NOMO-1 treated with dmso at 0.1 percent for 144 hours (cell line): ENCODE measurements around the gene LHFPL2.
"Not testable (repeated sequence)": the region's sequence is repeated elsewhere in the genome, so short reads cannot be mapped to it uniquely, and the experiment has no call there.

Experiments
- DNase-seq: peaks from one replicate; lab custom pipeline; 2025; ENCODE audit not compliant: unreplicated experiment; lab: John Stamatoyannopoulos, UW

LHFPL2 gene, protein sequence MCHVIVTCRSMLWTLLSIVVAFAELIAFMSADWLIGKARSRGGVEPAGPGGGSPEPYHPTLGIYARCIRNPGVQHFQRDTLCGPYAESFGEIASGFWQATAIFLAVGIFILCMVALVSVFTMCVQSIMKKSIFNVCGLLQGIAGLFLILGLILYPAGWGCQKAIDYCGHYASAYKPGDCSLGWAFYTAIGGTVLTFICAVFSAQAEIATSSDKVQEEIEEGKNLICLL

DNA sequence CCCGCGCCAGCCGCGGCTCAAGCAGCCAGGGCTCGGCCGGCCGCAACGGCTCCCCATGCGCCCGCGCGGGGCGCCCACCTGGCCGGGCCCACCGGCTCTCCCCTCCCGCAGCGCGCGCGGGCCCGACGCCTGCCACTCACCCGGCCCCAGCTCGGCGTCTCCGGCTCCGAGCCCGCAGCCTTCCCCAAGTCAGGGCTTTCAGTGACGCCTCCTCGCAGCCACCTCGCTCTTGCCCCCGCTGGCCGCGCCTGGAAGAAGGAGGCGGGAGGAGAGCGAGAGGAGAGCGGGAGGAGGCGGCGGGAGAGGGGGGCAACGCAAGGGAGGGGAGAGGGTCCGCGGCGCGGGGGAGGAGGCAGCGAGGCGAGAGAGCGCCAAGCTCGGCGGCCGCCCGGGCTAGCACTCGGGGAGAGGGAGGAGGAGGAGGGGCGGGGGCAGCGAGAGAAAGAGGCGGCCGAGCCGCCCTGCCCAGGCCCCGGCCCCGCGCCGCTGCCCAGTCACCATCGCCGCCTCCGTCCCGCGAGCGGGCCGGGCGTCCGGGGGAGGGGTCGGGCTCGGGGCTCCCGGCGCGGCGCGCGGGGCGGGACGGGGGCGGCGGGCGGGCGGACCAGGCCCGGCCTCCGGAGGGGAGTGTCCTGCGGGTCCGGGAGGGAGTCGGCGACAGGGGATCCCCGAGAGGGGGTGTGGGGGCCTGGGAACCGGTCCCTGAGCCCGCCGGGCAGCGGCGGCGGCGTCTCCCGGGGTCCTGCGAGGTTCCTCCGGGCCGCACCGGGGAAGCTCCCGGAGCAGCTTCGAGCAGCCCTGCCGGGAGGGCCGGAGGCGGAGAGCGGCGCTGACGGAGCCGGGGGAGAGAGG lies at the start of gene LHFPL2:
LHFPL2 (minus strand) TSS at position 414 of the 852 bp plus-strand sequence. CDS start 138,559 bp downstream, outside the sequence.
- peak; percentile 7 for DNase-seq

DNA sequence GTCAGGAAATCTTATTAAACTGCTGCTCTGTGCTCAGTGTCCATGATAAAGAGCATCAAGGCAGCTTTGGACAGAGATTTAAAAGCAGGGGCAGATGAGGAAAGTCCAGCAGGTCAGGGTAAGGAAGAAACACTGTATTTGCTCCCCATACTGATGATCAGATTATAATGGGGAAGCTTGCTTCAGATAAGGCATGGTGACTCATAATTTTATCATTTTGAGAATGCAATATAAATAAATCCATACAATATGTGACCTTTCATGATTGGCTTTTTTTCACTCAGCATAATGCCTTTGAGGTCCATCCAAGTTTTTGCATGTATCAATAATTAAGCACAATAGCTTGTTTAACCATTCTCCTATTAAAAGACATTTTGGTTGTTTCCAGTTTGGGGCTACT lies 48.1 kb upstream of the LHFPL2 start:
- no peak for DNase-seq

DNA sequence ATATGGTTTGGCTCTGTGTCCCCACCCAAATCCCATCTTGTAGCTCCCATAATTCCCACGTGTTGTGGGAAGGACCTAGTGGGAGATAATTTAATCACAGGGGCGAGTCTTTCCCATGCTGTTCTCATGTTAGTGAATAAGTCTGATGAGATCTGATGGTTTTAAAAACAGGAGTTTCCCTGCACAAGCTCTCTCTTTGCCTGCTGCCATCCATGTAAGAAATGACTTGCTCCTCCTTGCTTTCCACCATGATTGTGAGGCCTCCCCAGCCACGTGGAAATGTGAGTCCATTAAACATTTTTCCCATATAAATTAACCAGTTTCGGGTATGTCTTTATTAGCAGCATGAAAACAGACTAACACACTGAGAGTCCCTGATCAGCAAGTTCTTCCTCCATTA lies 47.5 kb upstream of the LHFPL2 start:
- not testable (repeated sequence) for DNase-seq

DNA sequence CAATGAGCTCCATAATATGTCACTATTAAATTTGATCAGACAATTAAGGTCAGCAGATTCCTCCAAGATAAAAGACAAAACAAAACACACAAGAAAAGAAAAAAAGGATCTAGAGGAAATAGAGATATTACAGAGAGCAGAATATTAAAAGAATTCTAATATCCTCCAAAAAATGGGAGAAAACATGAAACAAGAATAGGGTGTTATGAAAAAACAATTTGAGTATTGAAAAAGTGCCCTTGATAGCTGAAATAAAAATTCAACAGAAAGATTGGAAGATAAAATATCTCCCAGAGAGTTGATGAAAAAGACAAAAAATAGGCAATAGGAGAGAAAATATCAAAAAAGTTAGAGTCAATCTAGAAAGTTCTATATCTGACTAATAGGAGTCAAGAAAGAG lies 44.8 kb upstream of the LHFPL2 start:
- DNase-seq, result no peak

DNA sequence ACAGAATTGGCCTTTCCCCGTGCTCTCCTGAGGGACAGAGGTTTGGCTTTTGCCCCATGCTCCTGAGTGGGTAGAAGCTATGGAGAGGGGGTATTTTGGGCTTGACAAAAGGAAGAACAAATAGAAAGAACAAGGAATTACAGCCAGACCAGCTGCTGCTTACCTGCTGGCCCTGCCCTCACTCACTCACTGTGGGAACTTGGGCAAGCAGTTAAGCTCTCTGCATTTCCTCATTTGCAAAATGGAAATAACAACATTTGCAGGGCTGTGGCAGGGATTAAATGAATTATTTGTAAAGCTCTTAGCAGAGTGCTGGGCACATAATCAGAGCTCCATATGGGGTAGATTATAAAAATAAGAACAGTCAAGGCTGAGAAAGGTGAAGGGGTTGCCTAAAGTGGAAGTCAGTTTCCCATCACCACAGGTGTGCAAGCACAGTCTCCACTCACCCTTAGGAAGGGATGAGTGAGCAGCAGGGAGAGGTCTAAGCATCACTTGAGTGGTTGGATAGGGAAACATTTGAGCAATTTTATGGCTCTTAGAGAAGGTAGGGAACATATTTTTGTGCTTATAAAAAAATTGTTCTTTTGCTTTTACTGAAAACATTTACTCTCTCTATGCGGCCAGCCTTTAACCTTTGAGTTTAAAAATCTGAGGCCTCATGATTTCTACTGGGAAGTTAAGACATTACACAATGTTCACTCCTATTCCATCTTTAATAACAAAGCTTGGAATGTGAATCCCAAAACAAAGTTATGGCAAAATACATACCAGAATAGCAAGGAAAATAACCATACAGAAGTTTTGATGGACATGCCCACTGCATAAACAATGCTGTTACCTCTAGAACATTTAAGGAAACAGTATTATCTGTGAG lies 42.8 kb upstream of the LHFPL2 start:
- no peak for DNase-seq

DNA sequence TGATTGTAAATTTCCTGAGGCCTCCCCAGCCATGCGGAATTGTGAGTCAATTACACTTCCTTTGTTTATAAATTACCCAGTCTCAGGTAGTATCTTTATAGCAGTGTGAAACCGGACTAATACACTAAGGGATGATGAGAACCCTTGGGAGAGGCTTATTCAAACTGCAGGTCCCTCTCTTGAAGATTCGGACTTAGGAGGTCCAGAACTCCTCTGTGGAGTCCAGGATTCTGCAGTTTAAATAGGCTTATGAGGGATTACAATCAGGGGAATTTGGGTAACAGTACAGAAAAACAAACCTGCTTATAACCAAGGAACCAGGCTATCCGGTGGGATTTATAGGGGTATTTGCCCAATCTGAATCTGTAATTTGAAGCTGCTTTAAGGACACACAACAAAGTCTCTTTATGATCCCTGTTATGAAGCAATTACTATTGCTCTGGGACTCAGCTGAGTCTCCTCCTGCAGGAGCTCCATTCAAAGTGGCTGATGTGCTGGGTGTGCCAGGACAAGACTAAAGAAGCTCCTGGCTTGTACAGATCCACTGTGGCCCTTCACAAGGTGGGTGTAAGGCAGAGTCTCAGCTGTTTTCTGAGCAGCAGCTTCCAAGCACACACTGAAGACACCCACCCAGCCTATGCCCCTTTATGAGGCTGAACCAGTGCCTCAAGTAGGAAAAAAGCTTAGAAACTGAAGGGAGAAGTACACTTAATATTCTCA lies 41.8 kb upstream of the LHFPL2 start:
- DNase-seq, result no peak

DNA sequence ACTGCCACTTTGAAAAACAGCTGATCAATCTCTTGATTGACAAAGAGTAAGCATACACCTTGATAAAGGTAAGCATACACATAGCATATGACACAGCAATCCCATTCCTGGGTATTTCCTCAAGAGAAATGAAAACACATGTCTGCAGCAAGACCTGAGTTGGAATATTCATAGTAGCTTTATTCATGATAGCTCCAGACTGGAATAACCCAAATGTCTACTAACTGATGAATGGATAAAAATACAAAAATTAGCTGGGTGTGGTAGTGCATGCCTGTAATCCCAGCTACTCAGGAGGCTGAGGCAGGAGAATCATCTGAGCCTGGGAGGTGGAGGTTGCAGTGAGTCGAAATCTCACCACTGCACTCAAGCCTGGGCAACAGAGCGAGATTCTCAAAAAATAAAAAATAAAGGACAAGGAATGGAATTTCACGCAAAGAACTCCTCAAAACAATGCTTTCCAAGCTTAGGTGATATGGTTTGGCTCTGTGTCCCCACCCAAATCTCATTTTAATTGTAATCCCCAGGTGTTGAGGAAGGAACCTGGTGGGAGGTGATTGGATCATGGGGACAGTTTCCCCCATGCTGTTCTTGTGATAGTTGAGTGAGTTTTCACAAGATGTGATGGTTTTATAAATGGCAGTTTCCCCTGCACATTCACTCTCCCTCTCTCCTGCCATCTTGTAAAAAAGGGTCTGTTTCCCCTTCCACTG lies 41.1 kb upstream of the LHFPL2 start:
- DNase-seq, result no peak

DNA sequence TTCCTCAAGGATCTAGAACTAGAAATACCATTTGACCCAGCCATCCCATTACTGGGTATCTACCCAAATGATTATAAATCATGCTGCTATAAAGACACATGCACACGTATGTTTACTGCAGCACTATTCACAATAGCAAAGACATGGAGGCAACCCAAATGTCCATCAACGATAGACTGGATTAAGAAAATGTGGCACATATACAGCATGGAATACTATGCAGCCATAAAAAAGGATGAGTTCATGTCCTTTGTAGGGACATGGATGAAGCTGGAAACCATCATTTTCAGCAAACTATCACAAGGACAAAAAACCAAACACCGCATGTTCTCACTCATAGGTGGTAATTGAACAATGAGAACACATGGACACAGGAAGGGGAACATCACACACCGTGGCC lies 38.9 kb upstream of the LHFPL2 start:
- not testable (repeated sequence) for DNase-seq

DNA sequence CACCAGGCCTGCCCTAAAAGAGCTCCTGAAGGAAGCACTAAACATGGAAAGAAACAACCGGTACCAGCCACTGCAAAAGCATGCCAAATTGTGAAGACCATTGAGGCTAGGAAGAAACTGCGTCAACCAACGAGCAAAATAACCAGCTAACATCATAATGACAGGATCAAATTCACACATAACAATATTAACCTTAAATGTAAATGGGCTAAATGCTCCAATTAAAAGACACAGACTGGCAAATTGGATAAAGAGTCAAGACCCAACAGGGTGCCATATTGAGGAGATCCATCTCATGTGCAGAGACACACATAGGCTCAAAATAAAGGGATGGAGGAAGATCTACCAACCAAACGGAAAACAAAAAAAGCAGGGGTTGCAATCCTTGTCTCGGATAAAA lies 35.3 kb upstream of the LHFPL2 start:
- not testable (repeated sequence) for DNase-seq

DNA sequence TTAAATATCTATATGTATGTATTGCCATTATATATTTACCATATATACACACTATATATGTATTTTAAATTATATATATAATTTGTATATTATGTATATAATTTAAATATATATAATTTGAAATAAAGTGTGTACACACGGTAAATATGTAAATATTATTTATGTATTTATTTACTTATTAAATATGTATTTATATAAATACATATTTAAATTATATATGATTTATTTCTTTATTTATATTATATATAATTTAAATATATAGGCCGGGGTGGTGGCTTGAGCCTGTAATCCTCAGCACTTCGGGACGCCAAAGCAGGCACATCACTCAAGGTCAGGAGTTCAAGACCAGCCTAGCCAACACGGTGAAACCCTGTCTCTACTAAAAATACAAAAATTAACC lies 31.3 kb upstream of the LHFPL2 start:
- DNase-seq, result no peak

DNA sequence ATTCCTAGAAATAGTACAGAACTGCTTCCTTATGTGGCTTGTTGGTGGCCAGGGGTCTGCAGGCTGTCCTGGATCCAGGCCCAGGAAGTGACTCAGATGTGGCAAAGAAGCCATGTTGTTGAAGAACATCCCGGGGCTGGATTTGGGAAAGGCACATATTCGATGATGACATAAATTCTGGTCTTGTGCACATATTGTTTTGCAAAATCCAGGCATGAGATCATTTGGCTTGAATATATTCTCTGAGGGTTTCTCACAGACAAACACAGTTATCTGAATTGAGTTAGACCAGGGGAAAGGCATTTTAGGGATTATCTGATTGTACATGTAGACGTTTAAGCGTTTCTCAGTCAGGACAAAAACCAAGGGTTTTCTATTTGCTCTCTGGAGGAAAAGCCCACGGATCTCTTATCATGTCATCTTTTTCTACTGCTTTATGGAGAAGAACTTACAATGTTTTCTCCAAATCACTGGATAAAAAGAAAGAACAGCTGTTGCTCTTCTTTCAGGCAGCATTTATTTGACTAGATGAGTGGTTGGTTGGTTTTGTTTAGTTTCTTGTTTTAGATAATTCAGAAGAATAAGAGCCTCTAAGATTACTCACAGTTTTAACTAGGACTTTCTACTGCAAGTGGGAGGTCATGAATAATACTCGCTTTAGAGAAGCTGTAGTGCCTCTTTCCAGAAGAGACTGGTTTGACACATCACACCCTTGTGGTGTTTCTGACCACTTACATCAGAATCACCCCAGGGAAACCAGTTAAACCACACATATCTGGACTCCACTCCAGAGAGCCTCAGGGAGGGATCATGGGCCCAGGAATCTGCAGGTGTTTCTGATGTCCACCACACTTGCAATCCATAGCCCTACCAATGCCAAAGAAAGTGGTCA lies 29.5 kb upstream of the LHFPL2 start:
- no peak for DNase-seq

DNA sequence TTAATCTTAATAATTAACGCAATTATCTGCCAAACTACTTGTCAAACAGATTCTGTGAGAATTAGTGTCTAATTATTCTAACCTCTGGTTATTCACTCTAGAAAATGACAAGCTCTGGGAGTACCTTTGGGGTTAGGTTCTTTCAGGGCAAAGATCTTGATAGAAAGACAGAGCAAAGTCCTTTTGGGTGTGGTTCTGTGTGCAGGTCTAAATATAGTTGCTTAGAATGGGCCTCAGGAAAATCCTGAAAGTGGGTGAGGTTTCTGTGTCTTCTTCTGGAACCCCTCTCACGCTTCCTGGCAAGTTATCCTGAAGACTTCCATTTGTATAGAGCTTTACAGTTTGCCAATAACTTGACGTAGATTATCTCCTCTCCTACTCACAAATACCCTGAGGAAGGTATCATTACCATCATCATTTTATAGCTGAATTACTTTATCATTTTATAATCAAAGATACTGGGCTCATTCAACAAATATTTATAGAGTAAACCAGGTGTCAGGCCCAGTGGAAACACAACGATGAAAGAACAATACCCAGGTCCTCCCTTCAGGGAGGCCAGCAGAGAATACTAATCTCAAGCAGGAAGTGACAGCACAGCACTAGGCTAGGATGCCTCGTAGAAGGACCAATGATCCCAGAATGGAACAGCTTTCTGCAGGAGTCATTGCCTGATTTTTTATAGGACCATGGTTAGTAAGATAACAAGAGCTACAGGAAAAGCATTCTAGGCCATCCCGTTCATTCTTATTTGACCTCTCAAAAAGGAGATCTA lies 27.6 kb upstream of the LHFPL2 start:
- DNase-seq, result no peak

DNA sequence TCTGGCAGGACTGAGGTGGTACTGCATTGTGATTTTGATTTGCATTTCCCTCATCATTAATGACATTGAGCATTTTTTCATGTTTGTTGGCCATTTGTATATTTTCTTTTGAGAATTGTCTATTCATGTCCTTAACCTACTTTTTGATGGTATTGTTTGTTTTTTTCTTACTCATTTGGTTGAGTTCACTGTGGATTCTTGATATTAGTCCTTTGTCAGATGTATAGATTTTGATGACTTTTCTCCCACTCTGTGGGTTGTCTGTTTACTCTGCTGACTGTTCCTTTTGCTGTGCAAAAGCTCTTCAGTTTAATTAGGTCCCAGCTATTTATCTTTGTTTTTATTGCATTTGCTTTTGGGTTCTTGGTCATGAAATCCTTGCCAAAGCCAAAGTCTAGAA lies 25.3 kb upstream of the LHFPL2 start:
- not testable (repeated sequence) for DNase-seq

DNA sequence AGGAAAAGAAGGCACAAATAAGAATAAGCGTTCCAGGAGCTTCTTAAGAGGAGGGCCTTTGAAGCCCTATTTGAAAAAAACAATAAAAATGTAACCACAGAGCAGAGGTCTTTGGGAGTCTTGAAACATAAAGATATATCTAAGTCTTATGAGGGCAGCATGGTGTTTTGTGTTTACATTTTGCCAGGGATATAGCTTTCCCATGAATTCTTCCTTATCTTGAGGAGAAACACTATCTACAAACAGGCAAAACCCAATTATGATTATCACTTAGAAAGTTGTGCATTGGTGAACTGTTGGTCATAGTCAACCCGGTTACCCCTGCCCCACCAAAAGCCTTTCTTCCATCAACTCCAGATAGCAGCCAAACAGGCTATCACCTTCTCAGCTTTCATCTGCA lies 23.6 kb upstream of the LHFPL2 start:
- DNase-seq, result no peak

DNA sequence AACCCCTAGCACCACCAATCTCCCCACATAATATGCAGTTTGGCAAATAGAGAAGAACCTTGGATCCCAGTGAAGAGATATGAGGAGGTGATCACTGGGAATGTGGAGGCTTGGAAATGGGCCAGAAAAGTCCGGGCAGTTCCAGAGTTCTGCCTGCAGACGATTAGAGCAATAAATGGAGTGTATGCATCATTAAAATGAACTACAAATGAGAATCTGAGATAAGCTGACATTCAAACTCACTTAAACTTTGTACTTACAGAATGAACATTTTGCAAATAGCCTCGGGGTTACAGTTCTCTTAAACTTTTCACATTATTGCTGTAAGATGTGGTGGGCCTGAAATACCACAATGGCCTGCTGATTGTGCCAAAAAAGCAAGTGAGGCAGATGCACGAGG lies 23.0 kb upstream of the LHFPL2 start:
- no peak for DNase-seq

DNA sequence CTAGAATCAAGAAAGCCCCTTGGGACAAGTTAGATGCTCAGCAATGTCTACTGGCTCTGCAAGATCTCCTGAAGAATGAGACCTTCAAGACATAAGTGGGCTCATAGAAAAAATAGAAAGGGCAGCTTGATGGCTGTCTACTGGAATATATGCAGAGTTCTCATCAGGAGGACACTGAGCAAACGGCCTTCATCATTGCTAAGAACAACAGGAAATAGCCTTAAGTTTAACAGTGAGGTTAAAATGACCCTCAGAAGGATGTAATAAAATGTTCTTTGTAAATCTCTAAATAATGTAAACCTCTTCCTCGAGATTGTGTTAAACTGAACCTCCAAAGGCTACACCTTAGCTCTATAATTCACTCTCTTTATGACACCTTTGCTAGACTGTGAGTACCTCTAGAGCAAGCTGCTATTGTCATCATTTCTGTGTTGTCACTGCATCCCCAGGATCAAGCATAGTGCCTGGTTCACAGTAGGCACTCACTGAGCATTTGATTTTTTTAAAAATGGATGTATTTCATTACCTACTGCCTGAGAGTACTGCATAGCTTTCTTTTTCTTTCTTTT lies 22.2 kb upstream of the LHFPL2 start:
- DNase-seq, result no peak

DNA sequence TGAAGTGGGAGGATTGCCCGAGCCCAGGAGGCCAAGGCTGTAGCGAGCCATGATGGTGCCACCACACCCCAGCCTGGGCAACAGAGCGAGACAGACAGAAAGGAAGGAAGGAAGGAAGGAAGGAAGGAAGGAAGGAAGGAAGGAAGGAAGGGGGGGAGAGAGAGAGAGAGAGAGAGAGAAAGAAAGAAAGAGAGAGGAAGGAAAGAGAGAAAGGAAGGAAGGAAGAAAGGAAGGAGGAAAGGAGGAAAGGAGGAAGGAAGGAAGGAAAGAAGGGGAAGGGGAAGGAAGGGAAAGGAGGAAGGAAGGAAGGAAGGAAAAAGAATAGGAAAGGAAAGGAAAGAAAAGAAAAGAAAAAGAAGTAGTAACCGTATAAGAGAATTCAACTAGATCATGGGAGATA lies 20.8 kb upstream of the LHFPL2 start:
- DNase-seq, result no peak

DNA sequence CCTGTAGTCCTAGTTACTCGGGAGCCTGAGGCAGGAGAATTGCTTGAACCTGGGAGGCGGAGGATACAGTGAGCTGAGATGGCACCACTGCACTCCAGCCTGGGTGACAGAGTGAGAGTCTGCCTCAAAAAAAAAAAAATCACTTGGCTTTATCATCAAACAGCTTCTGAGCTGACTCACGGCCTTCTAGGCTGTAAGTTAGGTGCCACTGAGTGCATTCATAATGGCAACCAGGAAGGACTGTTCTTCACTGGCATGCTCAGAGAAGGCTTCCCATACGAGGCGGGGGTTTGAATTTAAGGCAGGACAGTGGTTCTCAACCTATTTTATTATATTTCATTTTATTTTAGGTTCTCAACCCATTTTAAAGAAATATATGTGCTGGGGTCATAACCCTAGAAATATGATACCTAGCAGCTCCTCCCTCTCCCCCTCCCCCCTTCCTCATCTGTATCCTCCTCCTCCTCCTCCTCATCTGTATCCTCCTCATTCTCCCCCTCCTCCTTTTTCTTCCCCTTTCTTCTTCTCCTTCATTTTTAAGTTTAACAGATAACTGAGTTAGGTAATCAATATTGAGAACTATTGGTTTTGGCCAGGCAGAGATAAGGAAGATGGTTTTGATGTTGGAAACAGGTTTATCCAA lies 19.0 kb upstream of the LHFPL2 start:
- no peak for DNase-seq
